HepG2 (cell line): Measurements from ENCODE around the gene ZFP90. TPM values are rescaled to one million over a fixed set of nuclear protein-coding genes. Genes with fewer than 3 reads are reported as not detected.
A peak's percentile ranks its signal among the peaks of the same experiment; 100 is the strongest.

Experiments used
- AHR ChIP-seq: IDR thresholded peaks from 2 replicates; pipeline ENCODE4 v1.6.1; 2018; ENCODE audit warnings: missing genetic modification reagents, missing compliant biosample characterization
- ARID3A ChIP-seq: IDR thresholded peaks from 2 replicates; pipeline ENCODE4 v1.6.1; 2012; ENCODE audit warnings: low read depth, low read length, improper control_type of control experiment
- ATF4 ChIP-seq, 2 experiments: fragments of 450-650 bp in 1 of 2; sonication (generic) in 1 of 2; formaldehyde crosslinking; IDR thresholded peaks; 2 replicates each; pipeline versions ENCODE4 v1.5.0 to v1.8.0; 2020 to 2022; ENCODE audit warnings: mild to moderate bottlenecking in 1 of 2, missing genetic modification reagents in 1 of 2
- CHD4 ChIP-seq: fragments of 200-600 bp; sonication (generic); IDR thresholded peaks from 2 replicates; pipeline ENCODE4 v1.7.0; 2017; ENCODE audit warnings: mild to moderate bottlenecking, low read length, borderline replicate concordance
- IRF9 ChIP-seq: sonication (generic); formaldehyde crosslinking; IDR thresholded peaks from 2 replicates; pipeline ENCODE4 v1.8.0; 2022; ENCODE audit warnings: missing genetic modification reagents, mild to moderate bottlenecking, borderline replicate concordance
- NFKB2 ChIP-seq: sonication (generic); formaldehyde crosslinking; IDR thresholded peaks from 2 replicates; pipeline ENCODE4 v1.4.0; 2020; ENCODE audit warnings: missing genetic modification reagents, borderline replicate concordance
- ZBTB14 ChIP-seq: sonication (generic); formaldehyde crosslinking; IDR thresholded peaks from 2 replicates; pipeline ENCODE4 v1.4.0; 2020; ENCODE audit warnings: missing genetic modification reagents
- ZBTB49 ChIP-seq: sonication (generic); formaldehyde crosslinking; IDR thresholded peaks from 2 replicates; pipeline ENCODE4 v1.4.0; 2020; ENCODE audit warnings: missing genetic modification reagents, borderline replicate concordance
- ZNF256 ChIP-seq: sonication (generic); formaldehyde crosslinking; conservative IDR thresholded peaks from 2 replicates; pipeline ENCODE4 v1.4.0; 2020; ENCODE audit warnings: missing genetic modification reagents
- ZNF574 ChIP-seq: sonication (generic); formaldehyde crosslinking; IDR thresholded peaks from 2 replicates; pipeline ENCODE4 v1.4.0; 2020; ENCODE audit warnings: missing genetic modification reagents
- ZNF691 ChIP-seq: sonication (generic); formaldehyde crosslinking; IDR thresholded peaks from 2 replicates; pipeline ENCODE4 v1.4.0; 2020; ENCODE audit warnings: missing genetic modification reagents, low read depth, mild to moderate bottlenecking, borderline replicate concordance
- ZNF768 ChIP-seq: sonication (generic); formaldehyde crosslinking; IDR thresholded peaks from 2 replicates; pipeline ENCODE4 v1.4.0; 2020; ENCODE audit warnings: missing genetic modification reagents
- ZNF788 ChIP-seq: sonication (generic); formaldehyde crosslinking; IDR thresholded peaks from 2 replicates; pipeline ENCODE4 v1.5.0; 2020; ENCODE audit warnings: mild to moderate bottlenecking, missing genetic modification reagents, borderline replicate concordance
- ZSCAN25 ChIP-seq: sonication (generic); formaldehyde crosslinking; IDR thresholded peaks from 2 replicates; pipeline ENCODE4 v1.8.0; 2022; ENCODE audit warnings: mild to moderate bottlenecking, missing genetic modification reagents
- polyA plus RNA-seq, 8 experiments: library from polyadenylated mRNA; depleted of rRNA in 3 of 8; stranded (reverse) in 7 of 8; unstranded in 1 of 8; fragments of >200 nt; fragmentation: Illumina TruSeq in 4 of 8; extraction: Trizol in 4 of 8; gene quantifications; 2 replicates each; pipeline versions ENCODE4 v1.2.1 to v1.2.3, GENCODE V29; 2011 to 2016; ENCODE audit warnings: low read depth in 4 of 8, missing spikeins in 1 of 8, mixed read lengths in 1 of 8; ENCODE audit not compliant: insufficient read depth in 1 of 8
- total RNA-seq, 5 experiments: library from RNA; depleted of rRNA; stranded (reverse); fragments of >200 nt; fragmentation: Illumina TruSeq; extraction: Trizol; gene quantifications; 2 replicates each; pipeline ENCODE4 v1.2.3, GENCODE V29; 2016; ENCODE audit warnings: low read depth in 1 of 5

The ZFP90 gene
- total and polyA plus RNA-seq, 2 of the 13 experiments (the other 11 are each of a cell fraction or from before 2014, with no cell fraction given) = 17.6 to 18.9 TPM

GRCh38 chr16:68590201-68590994 is 51.3 kb downstream of the ZFP90 start (continued):
- TF ChIP-seq ZBTB14 (CRISPR knock-in tag) = no peak
- TF ChIP-seq ARID3A = no peak
- TF ChIP-seq AHR (CRISPR knock-in tag) = peak; percentile 84; the same call in 1 of the 2 replicates
- no peak for TF ChIP-seq CHD4
- TF ChIP-seq IRF9 = peak; percentile 46; the same call in 1 of the 2 replicates
- TF ChIP-seq ZSCAN25 (CRISPR knock-in tag) = peak; percentile 51; the same call in 1 of the 2 replicates
- TF ChIP-seq ZBTB49 (CRISPR knock-in tag) = no peak
- TF ChIP-seq ATF4 (CRISPR knock-in tag; IDR thresholded peaks at IDR 0.05) = 0 out of 4 replicates have a peak, but pooled peaks of 1 of the 2 experiments have one; percentile 13
- TF ChIP-seq ZNF256 (CRISPR knock-in tag) = no peak
- peak; percentile 48; the same call in 1 of the 2 replicates for TF ChIP-seq ZNF788 (CRISPR knock-in tag)
- TF ChIP-seq ZNF768 (CRISPR knock-in tag) = peak; percentile 76; the same call in 1 of the 2 replicates
- TF ChIP-seq ZNF574 (CRISPR knock-in tag) = peak; percentile 63
- peak; percentile 54; the same call in 1 of the 2 replicates for TF ChIP-seq NFKB2
- TF ChIP-seq ZNF691 (CRISPR knock-in tag) = peak; percentile 39; the same call in 1 of the 2 replicates
